PFSK-1 (cell line): ENCODE measurements around the gene CSPG4.
A peak's percentile ranks its signal among the peaks of the same experiment; 100 is the strongest.

Experiments used
- FOXP2 ChIP-seq: optimal IDR thresholded peaks from 2 replicates; pipeline ENCODE3; 2011; ENCODE audit warnings: borderline replicate concordance, control low read depth, inconsistent platforms; ENCODE audit not compliant: insufficient read depth; ENCODE audit errors: extremely low read length, extremely low read depth
- POLR2AphosphoS5 ChIP-seq: IDR thresholded peaks from 2 replicates; pipeline ENCODE4 v1.6.1; 2012; ENCODE audit warnings: low read depth, mild to moderate bottlenecking, control low read depth, low read length, moderate library complexity
- REST ChIP-seq, 2 experiments: IDR thresholded peaks; 2 replicates each; pipeline versions ENCODE4 v1.6.1 to v1.8.0; 2011 to 2012; ENCODE audit warnings: low read depth in 2 of 2, low read length in 2 of 2, control low read depth in 1 of 2, inconsistent platforms in 1 of 2, mild to moderate bottlenecking in 1 of 2, moderate library complexity in 1 of 2; ENCODE audit not compliant: insufficient read depth in 1 of 2
- SIN3A ChIP-seq: IDR thresholded peaks from 2 replicates; pipeline ENCODE4 v1.6.1; 2012; ENCODE audit warnings: mild to moderate bottlenecking, low read length, moderate library complexity, borderline replicate concordance; ENCODE audit not compliant: insufficient read depth
- TAF1 ChIP-seq: IDR thresholded peaks from 2 replicates; pipeline ENCODE4 v1.6.1; 2012; ENCODE audit warnings: low read length, control low read depth, borderline replicate concordance; ENCODE audit not compliant: insufficient read depth

- TF ChIP-seq POLR2AphosphoS5 = no peak
- no peak for TF ChIP-seq REST (IDR thresholded peaks at IDR 0.05; ENCODE audit: insufficient read depth in 1 of 2, low read depth in 2 of 2, low read length in 2 of 2)
- TF ChIP-seq SIN3A = no peak
- TF ChIP-seq TAF1 = peak; percentile 6; the same call in 1 of the 2 replicates
- TF ChIP-seq FOXP2 = no peak
These were observed 64.3 kb downstream of the CSPG4 start for GRCh38 chr15:75648156-75649000.
